ENCODE data around the gene CPNE1. TPM values are rescaled to one million over a fixed set of nuclear protein-coding genes. Genes with fewer than 3 reads are reported as not detected.

CPNE1 gene
- total and polyA plus RNA-seq, 2 of the 8 experiments (the other 6 are each of a cell fraction or from before 2014, with no cell fraction given) = 294 to 346 TPM

DNA sequence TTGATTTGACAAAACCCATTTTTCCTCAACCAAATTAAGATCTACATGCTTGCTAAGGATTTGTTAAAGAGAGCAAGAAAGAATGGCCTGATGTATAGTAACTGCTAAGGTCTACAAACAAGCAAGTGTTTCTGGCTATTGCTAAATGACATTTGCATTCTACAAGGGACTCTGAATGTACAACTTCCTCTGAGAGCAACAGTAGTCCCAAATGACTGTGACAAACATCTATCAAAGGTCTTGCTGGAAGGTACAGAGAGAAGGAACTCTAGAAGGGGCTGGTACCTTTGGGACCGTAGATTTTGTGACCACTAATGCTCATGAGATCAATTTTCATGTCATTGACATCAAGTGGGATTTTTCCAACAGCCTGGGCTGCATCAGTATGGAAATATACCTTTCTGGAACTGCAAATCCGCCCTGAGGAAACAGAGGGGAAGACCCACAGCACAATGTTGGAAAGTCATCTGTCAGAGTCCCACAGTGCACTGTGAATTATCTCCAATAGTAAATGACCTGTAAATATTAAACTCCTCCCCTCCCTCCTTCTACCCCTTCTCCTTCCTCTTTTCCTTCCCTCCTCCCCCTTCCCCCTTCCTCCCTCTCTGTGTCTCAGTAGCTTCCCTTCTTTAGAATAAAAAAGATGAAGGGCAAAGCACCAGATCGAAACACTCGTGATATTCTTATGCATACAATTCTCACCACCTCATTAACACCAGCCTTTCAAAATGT, 15.9 kb upstream of the CPNE1 start:
- Histone ChIP-seq H2BK12ac (ENCODE audit: low read depth, low read length) (no peak overlapping the region), H4K8ac (ENCODE audit: extremely low read depth, insufficient read depth, low read length) (no peak overlapping the region), H2BK15ac (ENCODE audit: low read length) (no peak overlapping the region), H2BK120ac (replicated peaks; ENCODE audit: low read depth, low read length) (no peak overlapping the region), H3K4me2 (ENCODE audit: insufficient read depth in 1 of 2, low read depth in 2 of 2, low read length in 2 of 2) (no peak overlapping the region), H3K9ac (replicated peaks in 1 of 4; ENCODE audit: extremely low read depth in 1 of 4, low read depth in 3 of 4, low read length in 3 of 4) (no peak overlapping the region), H2AFZ (ENCODE audit: low read length) (no peak overlapping the region), H3K9me3 (ENCODE audit: insufficient read depth in 2 of 2, low read depth in 1 of 2, low read length in 1 of 2) (no peaks in the 10 kb centered on the region), H2BK5ac (ENCODE audit: low read depth, low read length) (no peak overlapping the region), H3K36me3 (ENCODE audit: control insufficient read depth in 2 of 4, insufficient read depth in 4 of 4, low read length in 3 of 4) (no peaks in the 10 kb centered on the region), H4K20me1 (replicated peaks in 1 of 2; ENCODE audit: control insufficient read depth in 1 of 2, insufficient read depth in 2 of 2, low read length in 2 of 2) (no peaks in the 10 kb centered on the region), H3K79me1 (ENCODE audit: low read depth, low read length) (no peaks in the 10 kb centered on the region), H3K4me1 (replicated peaks in 1 of 4; ENCODE audit: control insufficient read depth in 3 of 4, insufficient read depth in 4 of 4, low read length in 3 of 4) (no peaks in the 10 kb centered on the region), H2BK20ac (ENCODE audit: low read length) (no peak overlapping the region), H3K14ac (ENCODE audit: insufficient read length) (no peak overlapping the region), H3K18ac (ENCODE audit: extremely low read depth, low read length) (no peak overlapping the region), H4K5ac (ENCODE audit: insufficient read length, low read depth, low read length) (no peak overlapping the region), H3K27me3 (replicated peaks in 1 of 4; ENCODE audit: control insufficient read depth in 3 of 4, extremely low read depth in 1 of 4, insufficient read depth in 3 of 4, low read length in 3 of 4) (no peaks in the 10 kb centered on the region), H4K91ac (replicated peaks; ENCODE audit: insufficient read length, low read length) (no peak overlapping the region), H3K23me2 (ENCODE audit: low read depth, low read length) (no peaks in the 10 kb centered on the region), H3K23ac (ENCODE audit: insufficient read length) (no peak overlapping the region), H2AK5ac (ENCODE audit: low read depth, low read length) (no peak overlapping the region), H3K4me3 (ENCODE audit: extremely low read depth in 1 of 4, insufficient read depth in 2 of 4, low read depth in 3 of 4, low read length in 4 of 4) (no peak overlapping the region), H3K27ac (ENCODE audit: low read depth, low read length) (no peak overlapping the region), H3K79me2 (ENCODE audit: control insufficient read depth in 1 of 2, insufficient read depth in 2 of 2, low read length in 2 of 2) (no peaks in the 10 kb centered on the region), H3K56ac (replicated peaks; ENCODE audit: insufficient read length, low read depth, low read length) (no peak overlapping the region), H3K4ac (replicated peaks; ENCODE audit: insufficient read length, low read depth, low read length) (no peak overlapping the region)
- ChIA-PET POLR2A (ENCODE audit: partially characterized antibody) (interaction anchor here (1.1 to 1.7 kb wide), 3 partner anchors 10 to 22 kb away, joined by 5 to 6 read pairs (median 6); no protein-coding TSS in a partner anchor), CTCF (ENCODE audit: partially characterized antibody) (no interaction called here)
- no peak for DNase-seq (ENCODE audit: low read depth in 1 of 2, low spot score in 2 of 2)
- FAIRE-seq = no peak
- no peak for TF ChIP-seq EGR1 (IDR thresholded peaks at IDR 0.05; ENCODE audit: borderline replicate concordance, low read depth, low read length)
- no peak for TF ChIP-seq HDAC2 (IDR thresholded peaks at IDR 0.05; ENCODE audit: borderline replicate concordance in 1 of 2, low read depth in 2 of 2, low read length in 2 of 2)
- no peak for TF ChIP-seq EZH2 (IDR thresholded peaks at IDR 0.05; ENCODE audit: low read depth, low read length, severe bottlenecking)
- no peak for TF ChIP-seq CBX8 (IDR thresholded peaks at IDR 0.05; ENCODE audit: borderline replicate concordance, low read depth, low read length)
- no peak for TF ChIP-seq SIX5 (IDR thresholded peaks at IDR 0.05; ENCODE audit: low read depth, low read length)
- TF ChIP-seq HDAC6 (IDR thresholded peaks at IDR 0.05; ENCODE audit: low read depth, low read length) = no peak
- TF ChIP-seq RFX5 (IDR thresholded peaks at IDR 0.05; ENCODE audit: borderline replicate concordance, low read depth, low read length) = no peak
- TF ChIP-seq GTF2F1 (IDR thresholded peaks at IDR 0.05; ENCODE audit: borderline replicate concordance, low read depth, low read length) = no peak
- no peak for TF ChIP-seq TAF1 (IDR thresholded peaks at IDR 0.05; ENCODE audit: low read depth, low read length)
- 95% methylated on average over 4 of the region's 4 CpGs; no CpG with 5 or more reads in 1 of the 2 experiments for WGBS, 2 experiments (ENCODE audit: extremely low coverage in 1 of 2, insufficient coverage in 1 of 2, insufficient read length in 1 of 2, insufficient replicate concordance in 2 of 2, low coverage in 1 of 2, low lambda C conversion rate in 2 of 2, missing lambda C conversion rate in 1 of 2)
